K562 (cell line): Measurements from ENCODE around the gene FTSJ3. TPM values are rescaled to one million over a fixed set of nuclear protein-coding genes. Genes with fewer than 3 reads are reported as not detected.

ENCODE experiments used
- ADNP ChIP-seq: fragments of 200-800 bp; sonication (Bioruptor generic); IDR thresholded peaks from 2 replicates; pipeline ENCODE4 v1.6.1; 2016; ENCODE audit warnings: missing genetic modification characterization, missing compliant biosample characterization
- FOXA3 ChIP-seq, 2 experiments: fragments of 450-650 bp in 1 of 2; sonication (generic) in 1 of 2; formaldehyde crosslinking; IDR thresholded peaks in 1 of 2; conservative IDR thresholded peaks in 1 of 2; 2 replicates each; pipeline versions ENCODE4 v1.4.0 to v1.8.0; 2020 to 2022; ENCODE audit warnings: mild to moderate bottlenecking in 2 of 2, missing genetic modification reagents in 1 of 2
- GTF2A2 ChIP-seq: IDR thresholded peaks from 2 replicates; pipeline ENCODE4 v1.6.1; 2016; ENCODE audit warnings: mild to moderate bottlenecking, missing genetic modification characterization, missing compliant biosample characterization
- HDAC8 ChIP-seq: fragments of 450-650 bp; IDR thresholded peaks from 2 replicates; pipeline ENCODE4 v1.6.1; 2016; ENCODE audit warnings: mild to moderate bottlenecking, missing genetic modification characterization, moderate library complexity, missing compliant biosample characterization
- NCOA2 ChIP-seq, 2 experiments: fragments of 450-650 bp; IDR thresholded peaks; 2 replicates each; pipeline ENCODE4 v1.6.1; 2018; ENCODE audit warnings: mild to moderate bottlenecking in 2 of 2, moderate library complexity in 1 of 2; ENCODE audit not compliant: partially characterized antibody in 2 of 2
- NFIX ChIP-seq: fragments of 250-450 bp; sonication (Bioruptor Pico); IDR thresholded peaks from 2 replicates; pipeline ENCODE4 v1.4.0; 2020; ENCODE audit warnings: low read depth, mild to moderate bottlenecking, moderate library complexity
- PTTG1 ChIP-seq: fragments of 450-650 bp; IDR thresholded peaks from 2 replicates; pipeline ENCODE4 v1.6.1; 2016; ENCODE audit warnings: low read depth, mild to moderate bottlenecking, missing genetic modification characterization, missing compliant biosample characterization
- YY1 ChIP-seq, 3 experiments: IDR thresholded peaks; 2 replicates each; pipeline ENCODE4 v1.6.1; 2011; ENCODE audit warnings: low read length in 2 of 3, mild to moderate bottlenecking in 2 of 3, moderate library complexity in 2 of 3, borderline replicate concordance in 1 of 3, control low read depth in 1 of 3, low read depth in 1 of 3; ENCODE audit not compliant: insufficient read depth in 3 of 3, insufficient replicate concordance in 2 of 3, control insufficient read depth in 1 of 3, insufficient read length in 1 of 3; ENCODE audit errors: extremely low read depth in 1 of 3
- ZNF3 ChIP-seq: fragments of 250-450 bp; sonication (Bioruptor Pico); IDR thresholded peaks from 2 replicates; pipeline ENCODE4 v1.5.0; 2021; ENCODE audit warnings: mild to moderate bottlenecking, moderate library complexity
- polyA plus RNA-seq, 8 experiments: library from polyadenylated mRNA; depleted of rRNA in 4 of 8; stranded (reverse) in 5 of 8; unstranded in 3 of 8; fragments of >200 nt; fragmentation: Nextera tagmentation in 2 of 8; fragmentation: Illumina TruSeq in 1 of 8; extraction: Ambion mirVana in 2 of 8; extraction: Trizol in 1 of 8; gene quantifications; 2 replicates each; pipeline versions ENCODE4 v1.2.1 to v1.2.3, GENCODE V29; 2011 to 2014; ENCODE audit warnings: inconsistent platforms in 1 of 8, missing spikeins in 1 of 8
- total RNA-seq, 7 experiments: library from RNA; depleted of rRNA in 6 of 7; stranded (reverse); fragments of >200 nt in 6 of 7; fragmentation: Illumina TruSeq in 2 of 7; extraction: Trizol in 2 of 7; gene quantifications; 2 replicates each; pipeline versions ENCODE4 v1.2.1 to v1.2.3, GENCODE V29; 2011 to 2021; ENCODE audit warnings: low replicate concordance in 1 of 7
- TF ChIP-seq, protein P1 (sequence below): fragments of 450-650 bp; IDR thresholded peaks from 2 replicates; pipeline ENCODE4 v1.6.1; 2017; ENCODE audit warnings: antibody characterized with exemption, mild to moderate bottlenecking
- TF ChIP-seq, protein P2 (sequence below): sonication (generic); formaldehyde crosslinking; IDR thresholded peaks from 2 replicates; pipeline ENCODE4 v1.8.0; 2022; ENCODE audit warnings: missing genetic modification reagents, mild to moderate bottlenecking, borderline replicate concordance
- TF ChIP-seq, protein P3 (sequence below): sonication (generic); formaldehyde crosslinking; IDR thresholded peaks from 2 replicates; pipeline ENCODE4 v1.8.0; 2022; ENCODE audit warnings: mild to moderate bottlenecking, missing genetic modification reagents
- TF ChIP-seq, protein P4 (sequence below): fragments of 250-450 bp; sonication (Bioruptor Pico); IDR thresholded peaks from 2 replicates; pipeline ENCODE4 v1.5.0; 2021
- TF ChIP-seq, protein P5 (sequence below): fragments of 450-650 bp; formaldehyde crosslinking; IDR thresholded peaks from 2 replicates; pipeline ENCODE4 v1.4.0; 2022; ENCODE audit warnings: missing genetic modification characterization
- TF ChIP-seq, protein P6 (sequence below): IDR thresholded peaks from 2 replicates; pipeline ENCODE4 v1.6.1; 2011; ENCODE audit not compliant: insufficient read length; ENCODE audit errors: extremely low read depth

Gene FTSJ3
- total and polyA plus RNA-seq, 9 of the 15 experiments (the other 6 are each of a cell fraction or from before 2014, with no cell fraction given), result 18.0 to 65.6 (median 52.4) TPM

DNA sequence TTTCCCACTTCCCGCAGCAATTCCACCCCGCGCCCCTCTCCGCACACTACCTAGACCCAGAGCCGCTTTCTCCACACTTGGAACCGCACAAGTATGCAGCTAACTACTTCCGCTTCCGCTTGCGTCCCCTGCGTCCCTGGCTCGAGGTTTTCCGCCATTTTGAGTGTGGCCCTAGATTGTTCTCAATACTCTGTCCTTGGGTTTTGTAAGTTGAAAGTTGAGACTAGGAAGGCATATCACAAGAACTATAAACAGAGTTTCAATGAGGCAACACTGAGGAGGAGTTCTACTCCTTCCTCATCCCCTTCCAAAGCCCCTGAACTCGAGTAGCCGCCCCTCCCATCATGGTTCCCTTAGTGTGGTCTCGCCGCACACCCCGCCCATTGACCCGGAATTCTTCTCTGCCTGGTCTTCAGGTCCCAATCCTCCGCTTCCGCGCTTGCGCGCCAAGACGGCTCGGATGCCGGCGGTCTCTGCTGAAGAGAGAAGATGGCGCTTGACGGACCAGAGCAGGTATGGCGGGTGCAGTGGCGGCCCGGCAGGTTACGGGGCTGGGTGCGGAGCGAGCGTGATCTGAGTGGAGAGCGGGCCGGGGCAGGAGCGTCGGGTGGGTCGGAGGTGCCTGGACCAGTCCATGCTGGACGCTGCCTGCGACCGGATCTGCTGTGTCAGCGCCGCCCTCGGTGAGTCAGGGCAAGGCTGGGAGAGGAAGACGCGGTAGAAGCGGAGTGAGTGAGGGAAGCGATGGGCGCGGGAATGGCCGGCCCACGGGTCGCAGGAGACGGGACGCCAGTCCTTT is at the start of gene FTSJ3, which contains the start of gene PSMC5 (continued):
- TF ChIP-seq, protein P1, sequence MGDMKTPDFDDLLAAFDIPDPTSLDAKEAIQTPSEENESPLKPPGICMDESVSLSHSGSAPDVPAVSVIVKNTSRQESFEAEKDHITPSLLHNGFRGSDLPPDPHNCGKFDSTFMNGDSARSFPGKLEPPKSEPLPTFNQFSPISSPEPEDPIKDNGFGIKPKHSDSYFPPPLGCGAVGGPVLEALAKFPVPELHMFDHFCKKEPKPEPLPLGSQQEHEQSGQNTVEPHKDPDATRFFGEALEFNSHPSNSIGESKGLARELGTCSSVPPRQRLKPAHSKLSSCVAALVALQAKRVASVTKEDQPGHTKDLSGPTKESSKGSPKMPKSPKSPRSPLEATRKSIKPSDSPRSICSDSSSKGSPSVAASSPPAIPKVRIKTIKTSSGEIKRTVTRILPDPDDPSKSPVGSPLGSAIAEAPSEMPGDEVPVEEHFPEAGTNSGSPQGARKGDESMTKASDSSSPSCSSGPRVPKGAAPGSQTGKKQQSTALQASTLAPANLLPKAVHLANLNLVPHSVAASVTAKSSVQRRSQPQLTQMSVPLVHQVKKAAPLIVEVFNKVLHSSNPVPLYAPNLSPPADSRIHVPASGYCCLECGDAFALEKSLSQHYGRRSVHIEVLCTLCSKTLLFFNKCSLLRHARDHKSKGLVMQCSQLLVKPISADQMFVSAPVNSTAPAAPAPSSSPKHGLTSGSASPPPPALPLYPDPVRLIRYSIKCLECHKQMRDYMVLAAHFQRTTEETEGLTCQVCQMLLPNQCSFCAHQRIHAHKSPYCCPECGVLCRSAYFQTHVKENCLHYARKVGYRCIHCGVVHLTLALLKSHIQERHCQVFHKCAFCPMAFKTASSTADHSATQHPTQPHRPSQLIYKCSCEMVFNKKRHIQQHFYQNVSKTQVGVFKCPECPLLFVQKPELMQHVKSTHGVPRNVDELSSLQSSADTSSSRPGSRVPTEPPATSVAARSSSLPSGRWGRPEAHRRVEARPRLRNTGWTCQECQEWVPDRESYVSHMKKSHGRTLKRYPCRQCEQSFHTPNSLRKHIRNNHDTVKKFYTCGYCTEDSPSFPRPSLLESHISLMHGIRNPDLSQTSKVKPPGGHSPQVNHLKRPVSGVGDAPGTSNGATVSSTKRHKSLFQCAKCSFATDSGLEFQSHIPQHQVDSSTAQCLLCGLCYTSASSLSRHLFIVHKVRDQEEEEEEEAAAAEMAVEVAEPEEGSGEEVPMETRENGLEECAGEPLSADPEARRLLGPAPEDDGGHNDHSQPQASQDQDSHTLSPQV, result no peak
- no peak for TF ChIP-seq HDAC8
- TF ChIP-seq GTF2A2 (tag), result no peak
- no peak for TF ChIP-seq NCOA2 (IDR thresholded peaks at IDR 0.05; ENCODE audit: partially characterized antibody in 2 of 2)
- TF ChIP-seq, protein P2, sequence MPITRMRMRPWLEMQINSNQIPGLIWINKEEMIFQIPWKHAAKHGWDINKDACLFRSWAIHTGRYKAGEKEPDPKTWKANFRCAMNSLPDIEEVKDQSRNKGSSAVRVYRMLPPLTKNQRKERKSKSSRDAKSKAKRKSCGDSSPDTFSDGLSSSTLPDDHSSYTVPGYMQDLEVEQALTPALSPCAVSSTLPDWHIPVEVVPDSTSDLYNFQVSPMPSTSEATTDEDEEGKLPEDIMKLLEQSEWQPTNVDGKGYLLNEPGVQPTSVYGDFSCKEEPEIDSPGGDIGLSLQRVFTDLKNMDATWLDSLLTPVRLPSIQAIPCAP (CRISPR knock-in tag), result no peak
- no peak for TF ChIP-seq ADNP
- TF ChIP-seq, protein P3, sequence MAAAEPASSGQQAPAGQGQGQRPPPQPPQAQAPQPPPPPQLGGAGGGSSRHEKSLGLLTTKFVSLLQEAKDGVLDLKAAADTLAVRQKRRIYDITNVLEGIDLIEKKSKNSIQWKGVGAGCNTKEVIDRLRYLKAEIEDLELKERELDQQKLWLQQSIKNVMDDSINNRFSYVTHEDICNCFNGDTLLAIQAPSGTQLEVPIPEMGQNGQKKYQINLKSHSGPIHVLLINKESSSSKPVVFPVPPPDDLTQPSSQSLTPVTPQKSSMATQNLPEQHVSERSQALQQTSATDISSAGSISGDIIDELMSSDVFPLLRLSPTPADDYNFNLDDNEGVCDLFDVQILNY (CRISPR knock-in tag), result peak; percentile 78; the same call in 1 of the 2 replicates
- TF ChIP-seq, protein P4, sequence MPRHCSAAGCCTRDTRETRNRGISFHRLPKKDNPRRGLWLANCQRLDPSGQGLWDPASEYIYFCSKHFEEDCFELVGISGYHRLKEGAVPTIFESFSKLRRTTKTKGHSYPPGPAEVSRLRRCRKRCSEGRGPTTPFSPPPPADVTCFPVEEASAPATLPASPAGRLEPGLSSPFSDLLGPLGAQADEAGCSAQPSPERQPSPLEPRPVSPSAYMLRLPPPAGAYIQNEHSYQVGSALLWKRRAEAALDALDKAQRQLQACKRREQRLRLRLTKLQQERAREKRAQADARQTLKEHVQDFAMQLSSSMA (CRISPR knock-in tag), result peak; percentile 100
- no peak for TF ChIP-seq ZNF3 (CRISPR knock-in tag)
- no peak for TF ChIP-seq FOXA3 (CRISPR knock-in tag; conservative IDR thresholded peaks at IDR 0.05 in 1 of 2, IDR thresholded peaks at IDR 0.05 in 1 of 2)
- no peak for TF ChIP-seq NFIX
- TF ChIP-seq, protein P5, sequence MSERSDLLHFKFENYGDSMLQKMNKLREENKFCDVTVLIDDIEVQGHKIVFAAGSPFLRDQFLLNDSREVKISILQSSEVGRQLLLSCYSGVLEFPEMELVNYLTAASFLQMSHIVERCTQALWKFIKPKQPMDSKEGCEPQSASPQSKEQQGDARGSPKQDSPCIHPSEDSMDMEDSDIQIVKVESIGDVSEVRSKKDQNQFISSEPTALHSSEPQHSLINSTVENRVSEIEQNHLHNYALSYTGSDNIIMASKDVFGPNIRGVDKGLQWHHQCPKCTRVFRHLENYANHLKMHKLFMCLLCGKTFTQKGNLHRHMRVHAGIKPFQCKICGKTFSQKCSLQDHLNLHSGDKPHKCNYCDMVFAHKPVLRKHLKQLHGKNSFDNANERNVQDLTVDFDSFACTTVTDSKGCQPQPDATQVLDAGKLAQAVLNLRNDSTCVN (CRISPR knock-in tag), result 0 out of 2 replicates have a peak, but pooled peaks have one; percentile 68
- TF ChIP-seq, protein P6, sequence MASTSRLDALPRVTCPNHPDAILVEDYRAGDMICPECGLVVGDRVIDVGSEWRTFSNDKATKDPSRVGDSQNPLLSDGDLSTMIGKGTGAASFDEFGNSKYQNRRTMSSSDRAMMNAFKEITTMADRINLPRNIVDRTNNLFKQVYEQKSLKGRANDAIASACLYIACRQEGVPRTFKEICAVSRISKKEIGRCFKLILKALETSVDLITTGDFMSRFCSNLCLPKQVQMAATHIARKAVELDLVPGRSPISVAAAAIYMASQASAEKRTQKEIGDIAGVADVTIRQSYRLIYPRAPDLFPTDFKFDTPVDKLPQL, result peak; percentile 31
- peak; percentile 93 to 98 (median 97) for TF ChIP-seq YY1 (IDR thresholded peaks at IDR 0.05; ENCODE audit: borderline replicate concordance in 1 of 3, control insufficient read depth in 1 of 3, extremely low read depth in 1 of 3, insufficient read depth in 3 of 3, insufficient read length in 1 of 3, insufficient replicate concordance in 2 of 3, low read depth in 1 of 3, low read length in 2 of 3)
- no peak for TF ChIP-seq PTTG1 (tag)
